Activated effector memory CD4-positive, alpha-beta T cell treated with anti-CD3 and anti-CD28 coated beads, Interleukin-2, amount 50 U/mL, for 16 hours (primary cell): Measurements from ENCODE around the gene ADAMTSL3.
"Not testable (repeated sequence)": the region's sequence is repeated elsewhere in the genome, so short reads cannot be mapped to it uniquely, and the experiment has no call there.

Experiments
- DNase-seq: peaks from one replicate; pipeline ENCODE4 v3.0.0-alpha.2; 2020

The ADAMTSL3 gene

GRCh38 chr15:83757291-83757690 is 103.4 kb downstream of the ADAMTSL3 start:
- not testable (repeated sequence) for DNase-seq

- no peak for DNase-seq
Measured at GRCh38 chr15:83762367-83762766, 108.4 kb downstream of the ADAMTSL3 start.

GRCh38 chr15:83764201-83764838 is 110.4 kb downstream of the ADAMTSL3 start:
- DNase-seq = no peak

- no peak for DNase-seq
Measured at GRCh38 chr15:83766339-83766738, 112.4 kb downstream of the ADAMTSL3 start.

DNA sequence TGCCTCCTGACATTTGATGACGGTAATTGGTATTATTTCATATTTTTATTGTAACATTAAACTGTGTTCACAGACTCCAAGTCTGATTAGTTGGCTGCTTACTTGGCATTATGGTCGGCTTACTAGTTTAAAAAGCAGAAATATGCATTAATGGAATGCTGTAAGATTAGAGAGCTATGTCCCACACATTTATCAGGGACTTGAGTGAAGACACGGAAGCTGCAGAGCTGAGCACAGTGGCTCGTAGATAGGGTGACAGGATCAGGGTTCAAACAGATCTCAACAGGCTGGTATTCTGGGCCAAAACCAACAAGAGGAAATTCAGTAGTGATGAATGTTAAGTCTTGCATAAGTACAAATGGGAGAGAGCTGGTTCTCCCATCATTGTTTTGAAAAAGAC is 113.8 kb downstream of the ADAMTSL3 start:
- no peak for DNase-seq

GRCh38 chr15:83769411-83769999 is 115.6 kb downstream of the ADAMTSL3 start:
- DNase-seq = no peak

DNA sequence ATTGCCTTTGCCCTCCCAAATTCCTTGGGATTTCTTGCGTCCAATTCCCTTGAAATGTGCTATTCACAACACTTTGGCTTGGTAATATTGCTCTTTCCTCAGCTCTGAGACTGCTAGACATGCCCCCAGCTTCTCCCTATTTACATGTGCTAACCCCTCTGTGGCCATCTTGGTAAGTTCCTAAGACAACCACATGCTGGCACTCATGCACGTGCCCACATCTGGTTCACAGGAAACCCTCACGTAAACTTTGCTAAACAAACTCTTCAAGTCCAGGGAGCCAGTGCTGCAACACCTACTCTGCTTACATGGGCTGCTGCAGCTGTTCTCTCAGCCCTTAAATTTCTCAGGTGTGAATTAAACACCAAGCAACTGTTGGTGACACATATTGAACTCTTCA is 121.8 kb downstream of the ADAMTSL3 start:
- no peak for DNase-seq

- DNase-seq = no peak
Measured at GRCh38 chr15:83776986-83777385, 123.1 kb downstream of the ADAMTSL3 start.

GRCh38 chr15:83783227-83783626 is 129.3 kb downstream of the ADAMTSL3 start:
- DNase-seq = no peak

DNA sequence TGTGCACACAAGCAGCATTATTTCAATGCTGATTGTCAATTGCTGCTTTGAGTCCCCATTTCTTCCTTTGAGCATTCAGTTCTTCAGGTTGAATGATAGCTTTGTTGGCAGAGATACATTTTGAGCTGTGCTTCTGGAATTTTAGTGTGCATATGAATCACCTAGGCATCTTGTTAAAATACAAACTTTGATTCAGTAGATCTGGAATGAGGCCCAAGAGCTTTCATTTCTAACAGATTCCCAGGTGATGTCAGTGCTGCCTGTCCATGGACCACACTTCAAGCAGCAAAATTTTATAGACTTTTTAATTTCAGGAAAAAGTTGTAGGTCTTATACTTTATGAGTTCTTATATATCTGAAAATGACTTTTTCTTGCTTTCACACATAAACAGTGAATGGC is 131.1 kb downstream of the ADAMTSL3 start:
- no peak for DNase-seq

GRCh38 chr15:83786336-83786735 is 132.4 kb downstream of the ADAMTSL3 start:
- DNase-seq = no peak

- DNase-seq = no peak
Measured at GRCh38 chr15:83793069-83793468, 139.1 kb downstream of the ADAMTSL3 start.

- DNase-seq = no peak
Measured at GRCh38 chr15:83794209-83794608, 140.3 kb downstream of the ADAMTSL3 start.

DNA sequence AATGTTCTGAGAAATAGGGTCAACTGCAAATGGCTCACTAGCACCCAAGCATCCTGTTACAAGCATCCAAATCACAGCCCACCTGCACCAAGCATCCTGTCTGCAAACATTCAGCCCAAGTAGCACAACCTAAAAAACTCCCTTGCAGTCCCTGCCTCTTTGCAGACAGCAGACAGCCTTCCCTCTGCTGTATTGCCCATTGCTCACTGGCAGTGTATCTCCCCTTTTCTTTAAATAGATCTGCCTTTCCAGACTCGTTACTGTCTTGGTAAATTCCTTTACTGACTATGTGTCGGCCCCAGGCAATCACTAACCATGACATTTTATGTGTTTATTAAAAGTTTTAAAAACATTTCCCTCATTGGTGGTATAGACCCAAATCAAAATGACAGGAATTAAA is 155.4 kb downstream of the ADAMTSL3 start:
- DNase-seq = no peak

- no peak for DNase-seq
Measured at GRCh38 chr15:83810110-83810509, 156.2 kb downstream of the ADAMTSL3 start.

- no peak for DNase-seq
Measured at GRCh38 chr15:83813682-83814081, 159.8 kb downstream of the ADAMTSL3 start.

GRCh38 chr15:83815506-83815905 is 161.6 kb downstream of the ADAMTSL3 start:
- no peak for DNase-seq

DNA sequence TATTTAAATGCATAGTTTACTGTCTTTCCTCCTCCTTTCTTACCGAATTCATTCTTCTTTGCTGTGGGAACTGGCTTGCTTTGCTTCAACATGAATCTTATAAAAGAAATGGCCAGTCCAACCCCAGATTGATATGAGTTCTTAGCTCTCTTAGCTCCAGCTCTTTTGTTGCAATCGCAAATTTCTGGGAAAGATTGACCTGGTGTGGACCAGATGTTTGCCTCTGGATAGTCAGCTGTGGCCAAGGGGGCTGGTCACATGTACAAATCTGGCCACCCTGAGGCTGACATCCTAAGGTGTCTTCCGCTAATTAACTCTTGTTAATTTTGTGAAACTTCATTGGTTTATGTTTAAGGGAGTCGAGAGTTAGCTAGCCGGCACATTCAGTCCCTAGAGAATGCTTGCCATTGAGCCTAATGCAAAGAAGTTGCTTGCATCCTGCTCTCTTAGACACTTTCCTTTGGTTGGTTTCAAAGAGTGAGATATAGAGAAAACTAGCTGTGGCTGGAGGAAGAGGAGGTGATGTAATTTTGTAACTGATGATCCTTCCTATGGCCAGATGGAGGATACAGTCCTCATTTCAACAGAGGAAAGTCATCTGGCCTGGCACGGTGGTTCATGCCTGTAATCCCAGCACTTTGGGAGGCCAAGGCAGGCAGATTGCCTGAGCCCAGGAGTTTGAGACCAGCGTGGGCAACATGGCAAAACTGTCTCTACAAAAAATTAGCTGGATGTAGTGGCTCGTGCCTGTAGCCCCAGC is 162.4 kb downstream of the ADAMTSL3 start:
- no peak for DNase-seq

GRCh38 chr15:83818591-83818990 is 164.7 kb downstream of the ADAMTSL3 start:
- DNase-seq = no peak

DNA sequence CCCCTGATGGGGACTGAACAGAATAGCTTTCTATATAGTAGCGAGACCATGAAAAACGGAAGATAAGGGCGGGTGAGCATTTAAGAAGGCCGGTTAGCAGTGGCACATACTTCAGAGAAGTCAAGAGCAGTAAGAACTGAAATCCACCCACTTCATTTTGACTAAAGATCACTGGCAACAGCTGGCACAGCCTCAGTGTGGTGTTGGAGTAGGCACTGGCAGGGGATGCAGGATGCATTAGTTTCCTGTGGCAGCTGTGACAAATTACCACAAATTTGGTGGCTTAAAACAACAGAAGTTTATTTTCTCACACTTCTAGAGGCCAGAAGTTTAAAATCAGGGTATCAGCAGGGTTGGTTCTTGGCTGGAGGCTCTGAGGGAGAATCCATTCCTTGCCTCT is 176.5 kb downstream of the ADAMTSL3 start:
- DNase-seq = no peak

DNA sequence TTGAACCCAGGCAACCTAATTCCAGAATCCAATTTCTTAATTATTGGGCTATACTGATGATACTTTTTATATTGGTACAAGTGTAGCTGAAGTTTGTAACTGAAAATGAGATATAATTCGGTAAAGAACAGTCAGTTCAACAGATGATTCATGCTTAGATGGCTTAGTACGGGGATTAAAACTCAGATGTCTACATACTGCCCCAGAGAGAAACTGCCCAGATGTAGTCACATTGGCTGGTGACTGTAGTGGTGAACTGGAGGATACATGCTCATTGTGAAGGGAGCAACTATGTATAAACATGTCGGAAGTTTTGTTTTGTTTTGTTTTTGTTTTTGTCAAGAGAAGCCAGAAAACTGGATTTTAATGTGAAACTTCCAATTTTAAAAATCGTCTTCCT is 179.6 kb downstream of the ADAMTSL3 start:
- DNase-seq = no peak

- DNase-seq = no peak
Measured at GRCh38 chr15:83835479-83835878, 181.6 kb downstream of the ADAMTSL3 start.

GRCh38 chr15:83837945-83838571 is 184.1 kb downstream of the ADAMTSL3 start:
- no peak for DNase-seq

GRCh38 chr15:83838763-83839162 is 184.8 kb downstream of the ADAMTSL3 start:
- DNase-seq = no peak
